BLaER1 (cell line): ENCODE measurements around the gene TK1.

Experiments used
- H3K27ac ChIP-seq: shearing (Covaris generic); formaldehyde crosslinking; 2 replicates; pipeline ENCODE4 v1.8.1; 2022
- H3K27me3 ChIP-seq: shearing (Covaris generic); formaldehyde crosslinking; 2 replicates; pipeline ENCODE4 v1.8.1; 2022
- H3K36me3 ChIP-seq: shearing (Covaris generic); formaldehyde crosslinking; 2 replicates; pipeline ENCODE4 v1.8.1; 2022
- H3K4me1 ChIP-seq: shearing (Covaris generic); formaldehyde crosslinking; 2 replicates; pipeline ENCODE4 v1.8.1; 2022
- H3K4me2 ChIP-seq: shearing (Covaris generic); formaldehyde crosslinking; 2 replicates; pipeline ENCODE4 v1.8.1; 2022
- H3K4me3 ChIP-seq: shearing (Covaris generic); formaldehyde crosslinking; 2 replicates; pipeline ENCODE4 v1.8.1; 2022
- H3K9ac ChIP-seq: shearing (Covaris generic); formaldehyde crosslinking; 2 replicates; pipeline ENCODE4 v1.8.1; 2022
- H3K9me3 ChIP-seq: shearing (Covaris generic); formaldehyde crosslinking; 2 replicates; pipeline ENCODE4 v1.8.1; 2022
- H4K20me1 ChIP-seq: shearing (Covaris generic); formaldehyde crosslinking; 2 replicates; pipeline ENCODE4 v1.8.1; 2022
- Cebpa-rat ChIP-seq: shearing (Covaris generic); IDR thresholded peaks from 2 replicates; pipeline ENCODE4 v1.8.1; 2022

TK1 gene

GRCh38 chr17:78135858-78136500, 50.9 kb downstream of the TK1 start:
- Histone ChIP-seq H4K20me1 (peaks cover 31% of the 10 kb centered on the region), H3K4me1 (peaks cover 87% of the 10 kb centered on the region), H3K27me3 (no peaks in the 10 kb centered on the region), H3K9me3 (no peaks in the 10 kb centered on the region), H3K9ac (no peak overlapping the region), H3K27ac (no peak overlapping the region), H3K4me3 (no peak overlapping the region), H3K4me2 (no peak overlapping the region), H3K36me3 (peaks cover 31% of the 10 kb centered on the region)
- TF ChIP-seq Cebpa-rat: no peak

- peaks cover 31% of the 10 kb centered on the region for H4K20me1 ChIP-seq
- H3K4me2 ChIP-seq: peak overlapping the region; percentile 100
- H3K36me3 ChIP-seq: peaks cover 31% of the 10 kb centered on the region
- TF ChIP-seq Cebpa-rat: no peak
- no peak overlapping the region for H3K4me3 ChIP-seq
- peak overlapping the region; percentile 59 for H3K27ac ChIP-seq
- no peaks in the 10 kb centered on the region for H3K9me3 ChIP-seq
- H3K9ac ChIP-seq: no peak overlapping the region
- no peaks in the 10 kb centered on the region for H3K27me3 ChIP-seq
- peaks cover 90% of the 10 kb centered on the region for H3K4me1 ChIP-seq
Observed at GRCh38 chr17:78134899-78135385, 51.9 kb downstream of the TK1 start.

DNA sequence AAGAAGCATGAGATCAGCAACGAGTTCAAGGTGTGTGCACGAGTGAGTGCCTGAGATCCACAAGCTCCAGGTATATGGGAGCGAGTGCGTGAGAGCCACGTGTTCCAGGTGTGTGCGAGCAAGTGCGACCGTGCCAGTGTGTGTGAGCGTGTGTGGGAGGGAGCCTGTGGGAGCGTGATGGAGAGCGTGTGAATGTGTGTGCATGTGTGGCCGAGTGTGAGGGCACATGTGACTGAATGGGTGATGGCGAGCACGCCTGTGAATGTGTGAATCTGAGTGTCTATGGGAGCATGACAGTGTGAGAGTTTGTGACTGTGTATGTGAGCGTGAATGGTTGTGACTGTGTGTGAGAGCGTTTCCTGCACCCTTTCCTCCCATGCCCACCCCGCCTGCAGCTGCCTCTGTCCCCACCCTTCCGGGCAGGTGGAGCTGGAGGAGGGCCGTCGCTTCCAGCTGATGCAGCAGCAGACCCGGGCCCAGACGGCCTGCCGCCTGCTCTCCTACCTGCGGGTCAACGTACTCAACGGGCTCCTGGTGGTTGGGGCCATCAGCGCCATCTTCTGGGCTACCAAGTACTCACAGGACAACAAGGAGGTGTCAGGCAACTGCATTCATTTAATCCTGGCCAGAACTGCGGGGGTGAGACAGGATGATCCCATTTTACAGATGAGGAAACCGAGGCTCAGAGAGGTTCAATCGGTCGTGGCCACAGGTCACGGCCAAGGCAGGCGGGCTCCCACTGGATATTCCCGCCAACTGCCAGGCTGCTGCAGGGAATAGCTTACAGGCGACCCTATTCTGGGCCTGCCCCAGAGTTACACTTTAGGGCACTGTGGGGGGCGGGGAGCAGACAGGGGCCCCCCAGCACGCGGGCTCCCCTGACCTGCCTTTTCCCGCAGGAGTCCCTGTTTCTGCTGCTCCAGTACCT, 52.6 kb downstream of the TK1 start:
- peak overlapping the region; percentile 100 for H3K4me2 ChIP-seq
- peaks cover 31% of the 10 kb centered on the region for H3K36me3 ChIP-seq
- H4K20me1 ChIP-seq: peaks cover 31% of the 10 kb centered on the region
- H3K4me3 ChIP-seq: peak overlapping the region; percentile 93
- H3K9ac ChIP-seq: peak overlapping the region; percentile 79
- H3K27me3 ChIP-seq: no peaks in the 10 kb centered on the region
- peak overlapping the region; percentile 94 for H3K27ac ChIP-seq
- no peaks in the 10 kb centered on the region for H3K9me3 ChIP-seq
- peaks cover 91% of the 10 kb centered on the region for H3K4me1 ChIP-seq
- no peak for TF ChIP-seq Cebpa-rat

DNA sequence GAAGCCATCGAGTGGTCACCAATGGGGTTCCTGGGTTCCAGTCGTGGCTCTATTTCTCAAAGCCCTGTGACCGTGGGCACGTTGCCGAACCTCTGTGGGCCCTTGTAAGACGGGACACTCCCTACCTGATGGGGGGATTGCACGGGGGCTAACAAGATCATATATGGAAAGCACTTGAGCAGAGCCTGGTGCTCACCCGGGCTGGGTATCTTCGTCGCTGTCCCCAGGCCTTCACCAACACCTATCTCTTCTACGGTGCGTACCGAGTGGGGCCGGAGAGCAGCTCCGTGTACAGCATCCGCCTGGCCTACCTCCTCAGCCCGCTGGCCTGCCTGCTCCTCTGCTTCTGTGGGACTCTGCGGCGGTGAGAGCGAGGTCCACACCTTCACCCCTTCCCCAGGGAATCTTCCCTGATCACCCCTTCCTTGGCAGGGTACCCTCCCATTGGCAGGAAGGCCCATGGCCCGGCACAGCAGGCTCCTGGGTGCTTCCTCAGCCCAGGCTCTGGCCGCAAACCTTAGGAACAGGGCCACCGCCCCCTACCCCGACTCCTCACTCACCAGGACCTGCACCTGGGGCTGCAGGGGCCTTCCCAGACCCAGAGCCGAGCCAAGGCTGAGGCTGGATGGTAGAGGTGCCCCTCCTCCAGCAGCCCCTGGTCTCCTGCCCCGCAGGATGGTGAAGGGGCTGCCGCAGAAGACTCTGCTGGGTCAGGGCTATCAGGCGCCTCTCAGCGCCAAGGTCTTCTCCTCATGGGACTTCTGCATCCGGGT, 53.5 kb downstream of the TK1 start:
- Histone ChIP-seq H3K27ac (peak overlapping the region; percentile 94), H3K9me3 (no peaks in the 10 kb centered on the region), H3K4me1 (peaks cover 87% of the 10 kb centered on the region), H3K36me3 (peaks cover 31% of the 10 kb centered on the region), H3K4me3 (peak overlapping the region; percentile 93), H3K9ac (peak overlapping the region; percentile 79), H4K20me1 (peaks cover 31% of the 10 kb centered on the region), H3K27me3 (no peaks in the 10 kb centered on the region), H3K4me2 (peak overlapping the region; percentile 100)
- TF ChIP-seq Cebpa-rat: no peak

GRCh38 chr17:78132767-78133178, 54.1 kb downstream of the TK1 start:
- Histone ChIP-seq H3K27ac (peak overlapping the region; percentile 94), H3K4me2 (peak overlapping the region; percentile 100), H3K4me1 (peaks cover 81% of the 10 kb centered on the region), H3K9ac (peak overlapping the region; percentile 79), H3K27me3 (no peaks in the 10 kb centered on the region), H4K20me1 (peaks cover 31% of the 10 kb centered on the region), H3K36me3 (peaks cover 31% of the 10 kb centered on the region), H3K9me3 (no peaks in the 10 kb centered on the region), H3K4me3 (peak overlapping the region; percentile 93)
- TF ChIP-seq Cebpa-rat: no peak

DNA sequence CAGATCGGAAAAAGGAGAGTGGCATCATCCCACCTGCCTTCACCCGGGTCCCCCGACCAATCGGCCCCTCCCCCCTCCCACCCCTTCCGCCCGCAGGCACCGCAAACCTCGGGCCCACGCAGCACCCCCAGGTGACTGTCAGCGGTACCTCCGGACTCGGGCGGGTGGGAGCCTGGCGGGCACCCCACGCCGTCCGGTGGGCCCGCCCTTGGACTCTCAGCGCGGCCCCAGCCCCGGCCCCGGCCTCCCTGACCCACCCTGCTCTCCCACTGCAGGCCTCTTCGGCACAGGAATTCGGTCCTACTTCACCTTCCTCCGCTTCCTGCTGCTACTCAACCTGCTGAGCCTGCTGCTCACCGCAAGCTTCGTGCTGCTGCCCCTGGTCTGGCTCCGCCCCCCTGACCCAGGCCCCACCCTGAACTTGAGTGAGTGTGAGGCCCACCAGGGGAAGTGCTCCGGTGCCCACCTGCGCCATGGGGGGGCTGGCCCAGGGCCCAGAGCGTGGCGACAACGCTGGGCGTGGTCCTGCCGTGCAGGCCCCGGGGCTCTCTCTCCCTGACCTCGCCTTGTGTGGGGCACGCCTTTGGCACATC, 54.7 kb downstream of the TK1 start:
- no peaks in the 10 kb centered on the region for H3K9me3 ChIP-seq
- H3K4me2 ChIP-seq: peak overlapping the region; percentile 100
- TF ChIP-seq Cebpa-rat: no peak
- H3K27me3 ChIP-seq: no peaks in the 10 kb centered on the region
- H4K20me1 ChIP-seq: peaks cover 31% of the 10 kb centered on the region
- H3K9ac ChIP-seq: peak overlapping the region; percentile 79
- H3K4me3 ChIP-seq: peak overlapping the region; percentile 93
- peak overlapping the region; percentile 94 for H3K27ac ChIP-seq
- H3K4me1 ChIP-seq: peaks cover 77% of the 10 kb centered on the region
- peaks cover 26% of the 10 kb centered on the region for H3K36me3 ChIP-seq

DNA sequence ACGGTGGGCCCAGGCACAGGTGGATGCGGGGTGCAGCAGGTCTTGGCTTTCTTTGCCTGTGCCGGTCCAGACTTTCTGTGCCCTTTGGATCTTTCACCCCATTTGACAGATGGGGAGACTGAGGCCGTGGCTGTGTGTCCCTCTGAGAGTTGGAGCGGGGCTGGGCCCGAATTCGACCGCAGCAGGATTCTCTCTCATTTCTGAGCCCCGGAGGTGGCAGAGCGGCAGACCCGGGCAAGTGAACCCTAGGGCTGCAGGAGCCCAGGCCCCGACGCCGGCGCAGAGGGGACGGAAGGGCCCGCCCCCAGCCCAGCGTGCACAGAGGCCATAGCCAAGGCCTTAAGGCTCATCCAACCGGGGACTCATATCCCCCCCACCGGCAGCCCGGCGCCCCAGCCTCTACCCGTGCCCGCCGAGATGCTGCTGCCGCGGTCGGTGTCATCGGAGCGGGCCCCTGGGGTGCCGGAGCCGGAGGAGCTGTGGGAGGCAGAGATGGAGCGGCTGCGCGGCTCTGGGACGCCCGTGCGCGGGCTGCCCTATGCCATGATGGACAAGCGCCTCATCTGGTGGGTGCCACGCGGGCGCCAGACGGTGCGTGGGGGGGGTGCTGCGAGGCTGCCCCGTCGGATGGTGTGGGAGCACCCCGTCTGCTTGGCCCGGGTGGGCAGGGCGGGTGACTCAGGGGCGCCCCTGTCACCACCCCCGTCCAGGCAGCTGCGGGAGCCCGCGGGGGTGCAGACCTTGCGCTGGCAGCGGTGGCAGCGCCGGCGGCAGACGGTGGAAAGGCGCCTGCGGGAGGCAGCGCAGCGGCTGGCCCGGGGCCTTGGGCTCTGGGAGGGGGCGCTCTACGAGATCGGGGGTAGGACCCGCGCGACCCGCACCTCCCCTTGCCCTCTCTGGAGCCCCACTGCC, 55.4 kb downstream of the TK1 start:
- Histone ChIP-seq H3K36me3 (peaks cover 21% of the 10 kb centered on the region), H3K4me1 (peaks cover 78% of the 10 kb centered on the region), H3K27ac (peak overlapping the region; percentile 94), H3K4me3 (peak overlapping the region; percentile 93), H3K9ac (peak overlapping the region; percentile 79), H3K27me3 (no peaks in the 10 kb centered on the region), H3K4me2 (peak overlapping the region; percentile 100), H3K9me3 (no peaks in the 10 kb centered on the region), H4K20me1 (peaks cover 31% of the 10 kb centered on the region)
- no peak for TF ChIP-seq Cebpa-rat

DNA sequence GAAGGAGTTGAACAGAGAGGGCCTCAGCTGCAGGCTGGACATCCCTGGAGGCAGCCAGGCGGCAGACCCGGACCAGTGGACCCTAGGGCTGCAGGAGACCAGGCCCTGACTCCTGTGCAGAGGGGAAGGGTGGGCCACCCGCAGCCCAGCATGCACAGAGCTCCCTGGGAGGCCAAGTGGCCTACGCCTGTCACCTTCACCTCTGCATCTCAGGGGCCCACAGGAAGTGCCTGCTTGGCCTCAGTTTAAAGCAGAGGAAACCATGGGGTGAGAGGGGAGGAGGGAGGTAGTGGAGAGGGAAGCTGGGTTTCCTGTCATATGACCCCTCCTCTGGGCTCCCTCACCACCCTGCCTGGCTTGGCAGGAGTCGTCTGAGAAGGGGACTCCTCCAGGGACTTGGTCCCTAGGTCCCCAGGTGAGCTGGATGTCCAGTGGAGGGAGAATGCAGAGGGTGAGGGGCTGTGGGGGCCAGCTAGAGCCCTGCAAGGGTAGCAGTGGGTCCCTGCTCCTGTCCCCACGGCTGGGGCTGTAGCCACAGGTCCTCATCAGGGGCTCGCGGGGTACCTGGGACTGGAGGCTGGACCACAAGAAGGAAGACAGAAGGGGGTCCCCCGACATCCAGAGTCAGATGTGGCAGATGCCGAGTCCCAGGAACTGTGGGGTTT, 56.3 kb downstream of the TK1 start, which contains the start of gene TMC8:
Gene TMC8 (plus strand): TSS at position 335 of the 665 bp plus-strand sequence. CDS start 818 bp downstream, outside the sequence.
- peak within 1 kb of the TSS; percentile 93 for H3K4me3 ChIP-seq
- H3K9ac ChIP-seq: peak within 1 kb of the TSS; percentile 79
- peaks cover 31% of the 10 kb centered on the region for H4K20me1 ChIP-seq
- no peaks in the 10 kb centered on the region for H3K27me3 ChIP-seq
- no peaks in the 10 kb centered on the region for H3K9me3 ChIP-seq
- peaks cover 15% of the 10 kb centered on the region for H3K36me3 ChIP-seq
- H3K4me2 ChIP-seq: peak within 1 kb of the TSS; percentile 100
- peak within 1 kb of the TSS; percentile 94 for H3K27ac ChIP-seq
- peaks cover 86% of the 10 kb centered on the region for H3K4me1 ChIP-seq
- TF ChIP-seq Cebpa-rat: no peak
